Kidney (tissue), 14 donors: ENCODE measurements around the gene FOXK1. TPM values are rescaled to one million over a fixed set of nuclear protein-coding genes. Genes with fewer than 3 reads are reported as not detected.

ENCODE experiments used
- DNase-seq, 5 donors: peaks; one replicate each; pipeline ENCODE4 v3.0.0-alpha.2; 2013 to 2020
- FAIRE-seq: peaks from 2 replicates; lab custom pipeline; 2012; peaks lifted over from hg19 to GRCh38; lab: Jason Lieb, UNC
- H3K27ac ChIP-seq, 2 donors: one replicate each; pipeline ENCODE4 v1.7.0; 2013; ENCODE audit warnings: low read depth in 2 of 2, low read length in 2 of 2, inconsistent platforms in 1 of 2
- H3K27me3 ChIP-seq: one replicate; pipeline ENCODE4 v1.7.1; 2013; ENCODE audit warnings: low read length, inconsistent platforms; ENCODE audit not compliant: control insufficient read depth, insufficient read depth
- H3K36me3 ChIP-seq, 3 donors: one replicate each; pipeline versions ENCODE4 v1.7.0 to v1.7.1; 2013; ENCODE audit warnings: low read length in 3 of 3, control low read depth in 1 of 3, inconsistent platforms in 1 of 3; ENCODE audit not compliant: insufficient read depth in 3 of 3, control insufficient read depth in 2 of 3
- H3K4me1 ChIP-seq, 3 donors: one replicate each; pipeline versions ENCODE4 v1.7.0 to v1.7.1; 2013; ENCODE audit warnings: low read length in 3 of 3, inconsistent platforms in 1 of 3, low read depth in 1 of 3; ENCODE audit not compliant: control insufficient read depth in 2 of 3, insufficient read depth in 2 of 3
- H3K4me3 ChIP-seq, 3 donors: one replicate each; pipeline versions ENCODE4 v1.7.0 to v1.8.1; 2013; ENCODE audit warnings: low read length in 3 of 3, control low read depth in 1 of 3, inconsistent platforms in 1 of 3
- H3K9ac ChIP-seq, 3 donors: one replicate each; pipeline versions ENCODE4 v1.7.0 to v1.7.1; 2013; ENCODE audit warnings: low read length in 3 of 3, control low read depth in 1 of 3, inconsistent platforms in 1 of 3
- H3K9me3 ChIP-seq, 3 donors: one replicate each; pipeline versions ENCODE4 v1.7.0 to v1.7.1; 2013; ENCODE audit warnings: low read length in 3 of 3, control low read depth in 1 of 3, inconsistent platforms in 1 of 3; ENCODE audit not compliant: control insufficient read depth in 2 of 3, insufficient read depth in 1 of 3
- intact Hi-C: fragments of 100-400 bp; cut with DNase I; formaldehyde crosslinking; loops from one replicate; pipeline ENCODE4 v1.11.1; 2022
- polyA plus RNA-seq: library from polyadenylated mRNA; stranded (reverse); fragments of 350-450 nt; fragmentation: Illumina TruSeq; extraction: RNeasy Lipid Tissue Mini Kit (QIAGEN cat#74804); gene quantifications from one replicate; pipeline ENCODE4 v1.2.3, GENCODE V29; 2014; ENCODE audit warnings: low read depth, low replicate concordance; ENCODE audit not compliant: insufficient read depth
- total RNA-seq: library from RNA; stranded (reverse); fragmentation: NEBNext Ultra II Directional; extraction: Animal tissue kit (Norgen Biotek cat#: 25700); gene quantifications from one replicate; pipeline ENCODE4 v1.2.1, GENCODE V29; 2021
- TF ChIP-seq, protein P1 (sequence below): IDR thresholded peaks from 3 replicates; pipeline ENCODE4 v1.5.1; 2012; ENCODE audit warnings: mild to moderate bottlenecking, moderate library complexity, borderline replicate concordance; ENCODE audit not compliant: insufficient read depth; ENCODE audit errors: extremely low read depth
- donor health status: control.
- donor health status: control.
- donor health status: control.
- donor health status: control.
- donor health status: control.
- donor health status: DM: yes; HTN: yes; CAD: no.
- donor health status: Normal renal cell carcinoma (clear cell type).

FOXK1 gene
- total and polyA plus RNA-seq, 2 donors from 2014 or later, result 3.9 to 44.2 TPM

DNA sequence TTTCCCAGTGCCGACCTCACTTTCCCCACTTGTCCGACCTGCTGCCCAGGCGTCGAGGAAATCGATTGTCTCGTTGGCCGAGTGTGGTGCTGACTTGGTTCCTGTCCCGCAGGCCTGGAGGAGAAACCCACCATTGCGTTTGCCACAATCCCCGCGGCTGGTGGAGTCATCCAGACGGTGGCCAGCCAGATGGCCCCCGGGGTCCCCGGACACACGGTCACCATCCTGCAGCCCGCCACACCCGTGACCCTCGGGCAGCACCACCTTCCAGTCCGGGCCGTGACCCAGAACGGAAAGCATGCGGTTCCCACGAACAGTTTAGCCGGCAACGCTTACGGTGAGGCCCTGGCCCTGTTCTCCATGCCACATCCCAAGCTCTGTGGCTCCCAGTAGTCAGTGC lies 78.9 kb downstream of the FOXK1 start:
- no peak overlapping the region for H3K9ac ChIP-seq
- H3K27ac ChIP-seq, result no peak overlapping the region
- no peaks in the 10 kb centered on the region for H3K9me3 ChIP-seq
- H3K4me1 ChIP-seq, result no peaks in the 10 kb centered on the region
- no peaks in the 10 kb centered on the region for H3K27me3 ChIP-seq
- TF ChIP-seq, protein P1, sequence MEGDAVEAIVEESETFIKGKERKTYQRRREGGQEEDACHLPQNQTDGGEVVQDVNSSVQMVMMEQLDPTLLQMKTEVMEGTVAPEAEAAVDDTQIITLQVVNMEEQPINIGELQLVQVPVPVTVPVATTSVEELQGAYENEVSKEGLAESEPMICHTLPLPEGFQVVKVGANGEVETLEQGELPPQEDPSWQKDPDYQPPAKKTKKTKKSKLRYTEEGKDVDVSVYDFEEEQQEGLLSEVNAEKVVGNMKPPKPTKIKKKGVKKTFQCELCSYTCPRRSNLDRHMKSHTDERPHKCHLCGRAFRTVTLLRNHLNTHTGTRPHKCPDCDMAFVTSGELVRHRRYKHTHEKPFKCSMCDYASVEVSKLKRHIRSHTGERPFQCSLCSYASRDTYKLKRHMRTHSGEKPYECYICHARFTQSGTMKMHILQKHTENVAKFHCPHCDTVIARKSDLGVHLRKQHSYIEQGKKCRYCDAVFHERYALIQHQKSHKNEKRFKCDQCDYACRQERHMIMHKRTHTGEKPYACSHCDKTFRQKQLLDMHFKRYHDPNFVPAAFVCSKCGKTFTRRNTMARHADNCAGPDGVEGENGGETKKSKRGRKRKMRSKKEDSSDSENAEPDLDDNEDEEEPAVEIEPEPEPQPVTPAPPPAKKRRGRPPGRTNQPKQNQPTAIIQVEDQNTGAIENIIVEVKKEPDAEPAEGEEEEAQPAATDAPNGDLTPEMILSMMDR, result no peak
- H3K36me3 ChIP-seq, result peaks cover 0 to 58% (median 28%) of the 10 kb centered on the region in 3 donors
- FAIRE-seq (no peak), DNase-seq (no peak)
- intact Hi-C loops, result no loop called here
- H3K4me3 ChIP-seq, result no peak overlapping the region

DNA sequence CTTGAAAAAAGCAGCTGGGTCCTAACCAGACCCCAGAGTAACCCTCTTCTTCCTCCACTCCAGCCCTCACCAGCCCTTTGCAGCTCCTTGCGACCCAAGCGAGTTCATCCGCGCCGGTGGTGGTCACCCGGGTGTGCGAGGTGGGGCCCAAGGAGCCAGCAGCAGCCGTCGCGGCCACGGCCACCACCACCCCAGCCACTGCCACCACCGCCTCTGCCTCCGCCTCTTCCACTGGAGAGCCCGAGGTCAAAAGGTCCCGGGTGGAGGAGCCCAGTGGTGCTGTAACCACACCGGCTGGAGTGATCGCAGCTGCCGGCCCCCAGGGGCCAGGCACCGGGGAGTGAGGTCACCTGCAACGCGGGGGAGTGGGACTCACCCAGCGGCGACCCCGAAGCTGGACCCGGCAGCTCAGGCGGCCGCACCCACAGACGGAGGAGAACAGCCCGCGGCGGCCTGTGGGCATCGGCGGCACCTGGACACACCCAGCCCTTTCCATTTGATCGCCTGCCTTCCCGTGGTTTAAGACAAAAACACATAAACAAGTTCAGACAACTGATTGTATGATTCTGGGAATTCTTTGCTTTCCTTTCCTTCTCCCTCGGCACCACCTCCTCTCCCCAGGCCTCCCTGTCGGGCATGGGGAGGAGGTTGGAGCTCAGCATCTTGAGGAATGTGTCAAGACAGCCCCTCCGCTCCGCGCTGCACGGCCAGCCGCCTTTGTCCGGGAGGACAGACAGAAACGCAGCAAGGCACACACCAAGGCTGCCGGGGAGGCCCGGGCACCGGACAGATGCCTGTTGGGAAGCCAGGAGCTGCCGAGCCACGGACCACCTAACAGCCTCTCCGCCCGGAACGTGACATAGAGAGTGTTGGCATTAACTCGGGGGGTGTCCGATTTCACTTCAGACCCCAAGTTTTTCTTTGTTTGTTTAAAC lies 80.3 kb downstream of the FOXK1 start:
- no peak for DNase-seq
- Histone ChIP-seq H3K27me3 (no peaks in the 10 kb centered on the region), H3K9ac (no peak overlapping the region), H3K9me3 (no peaks in the 10 kb centered on the region), H3K36me3 (peaks cover 0 to 51% (median 25%) of the 10 kb centered on the region in 3 donors), H3K4me3 (no peak overlapping the region), H3K4me1 (no peaks in the 10 kb centered on the region), H3K27ac (no peak overlapping the region)
- intact Hi-C loops, result no loop called here
- no peak for FAIRE-seq
- TF ChIP-seq, protein P1, result no peak

- no peak overlapping the region for H3K27ac ChIP-seq
- H3K27me3 ChIP-seq, result no peaks in the 10 kb centered on the region
- no peak for FAIRE-seq
- H3K4me3 ChIP-seq, result no peak overlapping the region
- H3K9me3 ChIP-seq, result no peaks in the 10 kb centered on the region
- H3K9ac ChIP-seq, result no peak overlapping the region
- intact Hi-C loops, result no loop called here
- H3K4me1 ChIP-seq, result no peaks in the 10 kb centered on the region
- peaks cover 0 to 43% (median 22%) of the 10 kb centered on the region in 3 donors for H3K36me3 ChIP-seq
- TF ChIP-seq, protein P1, result no peak
- DNase-seq, result no peak
These were observed 81.1 kb downstream of the FOXK1 start for GRCh38 chr7:4763091-4763793.
